ENCODE data around the gene ABLIM2.

Gene ABLIM2

DNA sequence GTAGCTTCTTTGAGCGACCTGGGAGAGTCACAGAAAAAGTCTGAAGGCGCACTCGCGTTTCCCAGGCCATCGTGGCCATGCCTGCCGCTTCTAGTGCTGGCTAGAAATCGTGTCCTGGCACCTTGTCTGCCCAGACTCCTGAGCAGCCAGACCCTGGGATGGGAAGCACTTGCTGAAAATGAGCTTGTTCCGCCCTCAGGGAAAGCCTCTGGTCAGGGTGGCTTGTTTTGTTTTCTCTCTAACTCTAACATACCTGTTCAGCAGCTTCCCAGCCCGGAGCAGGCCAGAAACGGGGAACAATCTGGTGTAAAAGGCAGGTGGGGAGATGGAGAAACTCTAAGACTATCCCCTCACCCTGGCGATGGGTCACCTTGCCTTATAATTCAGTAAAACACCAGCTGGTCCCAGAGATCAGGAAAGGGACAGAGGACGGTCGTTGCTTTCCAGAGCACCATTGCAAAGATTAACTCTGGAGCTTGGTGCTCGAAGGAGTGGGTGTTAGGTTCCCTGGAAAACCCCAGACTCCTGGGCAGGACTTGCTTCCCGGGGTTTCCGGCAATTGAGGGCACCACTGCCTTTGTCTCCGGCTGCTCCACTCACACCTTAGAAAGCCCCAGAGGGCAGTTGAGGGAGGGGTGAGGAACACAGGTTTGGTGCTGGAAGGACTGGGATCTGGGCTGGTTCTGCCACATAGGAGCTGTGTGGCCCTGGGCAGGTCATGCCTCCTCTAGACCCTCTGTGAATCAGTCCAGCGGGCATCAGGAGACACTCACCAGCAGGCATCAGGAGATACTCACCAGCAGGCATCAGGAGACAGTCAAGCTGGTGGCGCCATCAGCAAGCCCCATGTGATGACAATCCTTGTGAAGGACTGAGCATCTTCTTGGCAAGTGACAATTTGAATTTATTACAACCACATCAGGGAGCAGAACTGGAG is 36.0 kb upstream of the ABLIM2 start:
- in situ Hi-C loops (cut with MboI; ENCODE audit: low sequenced_read_pairs): no loop called here

DNA sequence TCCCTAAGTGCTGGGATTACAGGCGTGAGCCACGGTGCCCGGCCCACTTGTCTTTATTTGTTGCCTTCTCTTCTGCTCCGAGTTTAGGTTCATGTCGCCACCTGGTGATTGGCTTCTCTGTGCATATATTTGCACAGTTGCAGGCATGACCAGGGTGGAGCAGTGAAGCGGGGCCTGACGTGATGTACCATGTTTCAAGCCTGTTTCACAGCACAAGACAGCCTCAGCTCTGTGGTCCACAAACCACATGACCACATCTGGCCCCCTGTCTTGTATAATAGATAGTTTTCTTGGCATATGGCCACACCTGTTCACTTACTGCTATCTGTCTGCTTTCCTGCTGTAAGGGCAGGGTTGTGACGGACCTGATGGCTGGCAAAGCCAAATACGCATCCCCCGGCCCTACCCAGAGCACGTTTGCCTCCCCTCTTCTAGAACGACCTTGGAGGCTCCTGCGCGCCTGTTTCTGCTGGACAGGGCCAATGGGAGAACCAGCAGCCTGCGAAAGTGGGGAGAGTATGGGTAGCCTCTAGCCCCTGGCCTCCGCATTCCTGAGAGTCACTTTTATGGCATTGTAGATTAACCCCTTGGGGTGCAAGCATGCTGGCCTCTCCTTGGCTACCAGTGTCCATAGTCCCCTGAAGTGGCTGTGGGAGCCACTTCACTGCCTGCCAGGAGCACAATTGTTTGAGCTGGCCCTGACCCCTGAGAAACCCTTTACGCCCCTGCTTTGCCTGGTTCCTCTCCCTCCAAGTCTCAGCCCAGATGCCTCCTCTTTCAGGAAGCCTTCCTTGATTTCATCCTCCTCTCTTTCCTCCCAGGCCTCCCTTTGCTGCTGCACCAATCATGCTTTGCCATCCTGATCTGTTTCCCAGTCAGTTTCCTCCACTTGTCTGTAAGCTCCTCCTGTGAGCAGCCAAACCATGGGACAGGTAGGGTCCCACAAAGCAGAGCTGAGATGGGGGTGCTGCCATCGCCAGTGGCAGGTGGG is 34.4 kb upstream of the ABLIM2 start:
- in situ Hi-C loops (cut with MboI; ENCODE audit: low sequenced_read_pairs): no loop called here

DNA sequence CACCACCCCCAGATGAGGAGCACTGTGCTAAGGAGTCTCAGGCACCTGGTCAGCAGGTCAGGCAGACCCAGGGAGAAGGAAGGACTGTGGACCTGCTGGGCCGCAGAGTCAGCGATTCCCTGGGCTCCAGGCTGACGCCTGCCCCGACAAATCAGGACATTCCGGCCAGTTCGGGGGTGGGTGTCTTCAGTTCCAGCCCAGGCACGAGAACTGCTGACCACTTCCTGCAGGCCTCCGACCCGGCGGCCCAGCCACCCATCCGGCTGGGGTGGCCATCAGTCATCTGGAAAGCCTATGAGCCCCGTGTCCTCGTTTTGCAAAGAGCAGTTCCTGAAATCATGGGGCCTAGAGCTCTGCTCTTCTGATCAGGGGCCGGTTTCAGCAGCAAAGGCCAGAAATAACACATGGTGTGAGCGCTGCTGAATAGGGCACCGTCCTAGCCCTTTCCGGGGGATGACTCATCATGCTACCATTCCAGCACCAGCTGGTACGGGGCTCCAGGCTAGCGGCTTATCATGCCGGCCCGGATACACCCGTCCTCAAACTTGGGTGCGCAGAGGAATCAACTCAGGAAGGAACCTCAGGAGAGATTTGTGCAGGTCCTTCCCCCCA is 32.6 kb upstream of the ABLIM2 start:
- in situ Hi-C loops (cut with MboI; ENCODE audit: low sequenced_read_pairs): no loop called here

DNA sequence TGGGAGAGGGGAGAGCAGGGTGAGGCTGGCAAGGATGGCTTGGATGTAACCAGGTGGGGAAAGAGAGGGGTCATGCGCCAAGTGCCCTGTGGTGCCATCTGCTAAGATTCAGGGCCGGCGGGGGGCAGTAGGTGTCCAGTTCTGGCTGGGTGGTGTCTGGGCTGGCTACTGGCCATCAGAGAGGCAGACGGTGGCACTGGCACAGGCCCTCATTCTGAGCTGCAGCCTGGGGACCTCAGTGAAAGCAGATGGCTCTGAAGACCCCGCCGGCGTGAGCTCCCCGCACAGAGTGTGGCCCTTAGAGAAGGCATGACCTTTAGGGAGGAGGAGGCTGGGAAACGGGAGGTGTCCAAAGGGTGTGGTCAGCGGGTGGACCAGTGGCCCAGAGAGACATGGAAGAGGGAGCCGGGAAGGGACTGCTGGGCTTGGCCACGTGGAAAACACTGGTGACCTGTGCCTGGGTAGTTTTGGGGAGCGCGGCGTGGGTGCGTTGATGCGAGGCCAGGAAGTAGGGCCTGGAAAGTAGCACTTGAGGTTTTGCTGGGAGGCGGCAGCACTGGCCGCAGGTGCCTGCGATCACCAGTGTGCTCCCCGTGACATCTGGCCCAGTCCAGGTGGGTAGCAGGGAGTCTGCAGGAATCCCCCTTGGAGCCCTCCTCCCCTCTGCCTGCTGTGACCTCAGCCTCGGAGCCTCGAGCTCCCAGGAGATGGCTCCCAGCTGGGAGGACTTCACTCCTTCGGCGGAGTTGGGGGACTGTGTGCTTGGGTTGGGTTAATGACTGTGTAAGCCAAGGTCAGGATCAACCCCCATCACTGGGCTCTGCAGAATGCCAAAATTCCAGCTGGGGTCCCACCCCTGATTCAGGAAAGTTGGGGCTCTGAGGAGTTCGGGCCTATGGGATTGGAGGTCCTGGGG is 31.2 kb upstream of the ABLIM2 start:
- in situ Hi-C loops (cut with MboI; ENCODE audit: low sequenced_read_pairs): no loop called here

DNA sequence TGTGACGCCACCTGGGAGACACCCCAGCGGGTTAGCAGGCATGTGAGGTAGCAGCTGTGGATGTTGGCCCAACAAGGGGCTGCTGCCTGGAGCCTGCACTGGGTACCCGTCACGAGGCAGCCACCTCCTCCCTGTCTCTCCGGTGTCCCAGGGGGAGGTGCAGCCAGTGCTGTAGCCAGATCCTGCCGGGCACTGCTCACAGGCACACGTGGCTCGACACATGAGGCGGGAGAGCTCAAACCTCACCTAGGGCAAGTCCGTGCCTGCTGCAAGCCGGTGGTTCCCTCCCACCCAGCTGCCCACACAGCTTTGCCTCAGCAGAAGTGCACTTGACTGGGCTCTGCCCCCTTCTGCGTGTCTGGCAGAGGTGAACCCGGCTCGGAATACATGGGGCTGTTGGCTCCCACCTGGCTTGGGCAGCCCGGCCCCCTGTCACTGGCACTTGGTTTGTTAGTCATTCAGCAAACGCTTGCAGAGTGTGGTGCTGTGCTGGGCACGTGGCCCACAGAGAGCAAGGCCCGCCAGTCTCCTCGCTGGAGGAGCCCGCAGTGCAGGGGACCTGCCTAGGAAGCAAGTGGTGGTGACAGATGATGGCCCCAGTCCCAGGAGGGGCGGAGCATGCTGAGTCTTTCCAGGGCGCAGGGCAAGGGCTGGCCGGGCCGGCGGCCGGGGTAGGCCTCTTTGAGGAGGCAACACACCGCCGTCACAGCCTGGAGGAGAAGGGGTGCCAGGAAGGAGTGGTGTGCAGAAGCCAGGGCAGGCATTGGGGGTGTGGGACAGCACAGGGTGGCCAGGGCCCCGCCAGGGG is 30.3 kb upstream of the ABLIM2 start:
- in situ Hi-C loops (cut with MboI; ENCODE audit: low sequenced_read_pairs): no loop called here

DNA sequence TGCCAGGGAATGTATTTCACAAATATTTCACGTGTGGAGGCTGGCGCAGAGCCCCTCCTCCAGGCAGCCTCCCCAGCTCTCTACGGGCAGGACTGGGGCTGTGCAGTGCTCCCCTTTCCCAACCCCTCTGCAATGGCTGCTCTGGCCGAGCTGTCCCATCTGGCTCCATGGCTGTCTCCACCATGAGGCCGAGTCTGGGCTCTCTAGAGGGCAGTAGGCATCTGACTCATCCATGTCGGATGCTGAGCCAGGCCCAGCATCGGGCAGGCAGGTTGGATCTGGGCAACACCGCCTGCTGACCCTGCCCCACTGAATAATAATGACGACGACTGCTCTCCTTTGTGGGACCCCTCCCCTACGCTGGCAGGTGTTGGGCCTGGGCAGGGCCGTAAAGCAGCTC is 29.5 kb upstream of the ABLIM2 start:
- in situ Hi-C loops (cut with MboI; ENCODE audit: low sequenced_read_pairs): no loop called here

DNA sequence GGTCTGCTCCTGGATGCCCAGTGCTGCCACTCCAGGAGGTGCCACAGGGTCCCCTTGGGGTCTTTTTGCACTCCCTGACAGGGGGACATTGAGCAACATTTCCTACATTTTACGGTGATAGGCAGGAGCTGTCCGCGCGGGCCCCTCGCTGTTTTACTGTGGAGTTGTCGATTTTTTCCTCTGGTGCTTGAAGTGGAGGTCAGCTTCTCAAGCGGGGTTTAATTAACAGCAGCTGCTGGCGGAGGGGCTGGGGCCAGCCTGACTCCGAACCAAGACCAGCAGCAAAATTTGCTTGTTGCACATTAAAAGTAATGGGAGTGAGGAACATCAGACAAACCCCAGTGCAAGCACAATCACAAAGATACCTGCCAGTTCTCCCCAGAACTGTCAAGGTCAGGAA is 27.3 kb upstream of the ABLIM2 start:
- in situ Hi-C loops (cut with MboI; ENCODE audit: low sequenced_read_pairs): no loop called here

DNA sequence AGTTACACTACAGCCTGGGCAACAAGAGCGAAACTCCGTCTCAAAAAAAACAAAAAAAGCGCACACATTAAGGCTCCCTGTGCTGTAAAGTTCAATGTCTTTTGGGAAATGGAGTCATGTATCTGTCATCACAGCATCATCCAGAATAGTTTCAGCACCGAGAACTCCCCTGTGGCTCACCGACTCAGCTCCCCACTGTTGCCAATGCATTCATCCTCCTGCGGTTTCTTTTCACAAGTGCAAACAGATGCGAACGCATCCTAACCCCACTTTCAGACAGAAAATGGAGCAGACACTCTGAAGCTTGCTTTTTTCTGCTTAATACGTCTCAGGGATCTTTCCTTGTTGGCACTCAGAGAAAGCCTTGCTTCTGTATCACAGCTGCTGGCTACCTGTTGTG is 26.7 kb upstream of the ABLIM2 start:
- in situ Hi-C loops (cut with MboI; ENCODE audit: low sequenced_read_pairs): no loop called here

DNA sequence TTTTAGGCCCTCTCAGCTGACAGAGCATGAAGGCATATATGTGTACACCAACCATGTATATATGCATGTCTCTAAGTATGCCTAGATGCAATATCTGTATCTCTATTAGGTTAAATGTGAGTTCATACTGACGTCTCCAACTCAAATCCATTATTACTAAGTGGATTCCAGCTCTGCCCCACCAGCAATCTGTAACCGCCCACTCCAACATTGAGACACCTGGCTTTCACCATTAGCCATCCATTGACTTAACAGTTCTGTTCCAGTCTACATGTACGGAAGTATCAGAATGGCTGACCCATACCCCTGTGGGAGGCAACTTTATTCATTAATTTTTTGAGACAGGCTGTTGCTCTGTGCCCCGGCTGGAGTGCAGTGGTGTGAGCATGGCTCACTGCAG is 25.4 kb upstream of the ABLIM2 start:
- in situ Hi-C loops (cut with MboI; ENCODE audit: low sequenced_read_pairs): no loop called here

DNA sequence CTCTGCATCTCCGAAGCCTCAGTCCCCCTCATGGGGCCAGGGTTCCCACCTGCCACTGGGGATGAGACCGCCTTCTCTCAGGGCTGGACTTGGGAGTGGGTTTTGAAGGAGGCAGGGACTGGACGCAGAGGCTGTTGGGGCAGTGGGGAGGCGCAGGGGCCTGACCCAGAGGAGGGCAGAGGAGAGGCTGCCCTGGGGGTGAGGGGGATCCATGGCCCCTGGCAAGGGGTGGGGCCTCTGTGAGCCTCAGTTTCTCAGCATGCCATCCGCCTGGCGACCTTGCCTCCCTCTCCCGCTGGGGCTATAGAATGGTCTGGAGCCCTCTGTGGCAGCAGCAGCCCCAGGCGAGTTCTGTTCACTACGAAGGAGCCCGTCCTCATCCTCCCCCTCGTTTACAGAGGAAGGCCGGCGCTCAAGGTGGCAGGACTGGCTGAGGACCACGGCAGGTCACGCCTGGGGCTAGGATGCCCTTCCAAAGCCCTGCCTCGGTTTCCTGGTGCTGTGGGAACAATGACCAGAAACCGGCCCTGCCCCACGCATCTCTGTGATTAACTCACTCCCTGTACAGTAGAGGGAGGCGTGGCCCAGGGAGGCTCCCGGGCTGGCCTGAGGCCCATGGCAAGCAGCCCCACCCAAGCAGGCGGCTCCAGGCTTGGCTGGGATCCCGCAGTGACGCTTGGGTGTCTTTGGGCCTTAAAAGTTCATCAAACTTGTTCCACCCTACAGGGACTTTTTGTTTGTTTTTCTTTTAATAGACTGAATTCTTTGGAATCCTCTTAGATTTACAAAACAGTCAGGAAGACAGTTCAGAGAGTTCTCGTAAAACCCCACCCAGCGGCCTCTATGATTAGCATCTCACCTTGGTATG is 24.5 kb upstream of the ABLIM2 start:
- in situ Hi-C loops (cut with MboI; ENCODE audit: low sequenced_read_pairs): no loop called here

DNA sequence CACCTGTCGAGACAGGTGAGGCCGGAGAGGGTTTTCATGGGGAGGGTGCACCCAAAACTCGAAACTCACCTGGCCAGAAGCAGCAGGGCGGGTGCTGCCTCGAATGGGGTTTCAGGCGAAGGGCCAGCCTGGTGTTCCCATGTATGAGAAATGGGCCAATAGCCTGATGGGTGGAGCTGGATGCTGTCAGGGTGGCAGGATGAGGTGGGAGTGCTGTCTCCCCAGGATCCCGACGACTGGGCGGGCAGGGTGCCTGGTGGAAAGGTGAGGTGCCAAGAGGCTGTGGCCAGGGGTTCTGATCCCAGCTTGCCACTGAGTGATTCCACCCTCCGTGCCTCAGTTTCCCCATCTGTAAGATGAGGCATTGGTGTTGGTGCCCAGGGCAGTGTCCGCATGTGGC is 23.7 kb upstream of the ABLIM2 start:
- in situ Hi-C loops (cut with MboI; ENCODE audit: low sequenced_read_pairs): no loop called here

DNA sequence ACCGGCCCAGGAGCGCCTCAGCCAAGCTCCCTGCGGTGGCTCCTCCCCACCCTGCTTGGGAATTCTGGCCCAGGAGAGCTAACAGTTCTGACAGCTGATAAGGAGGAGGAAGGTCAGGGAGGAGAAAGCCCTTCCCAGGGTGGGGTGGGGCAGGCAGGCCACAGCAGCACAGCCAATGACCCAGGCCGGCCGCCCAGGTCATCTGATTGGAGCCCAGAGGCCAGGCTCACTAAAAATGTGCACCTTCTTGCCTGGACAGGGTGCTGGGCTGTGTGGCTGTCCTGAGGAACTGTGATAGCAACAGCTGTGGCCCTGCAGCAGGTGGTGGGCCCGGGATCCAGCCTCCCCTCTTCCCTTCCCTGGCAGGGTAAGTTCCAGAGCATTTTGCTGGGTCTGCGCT is 23.2 kb upstream of the ABLIM2 start:
- in situ Hi-C loops (cut with MboI; ENCODE audit: low sequenced_read_pairs): no loop called here

DNA sequence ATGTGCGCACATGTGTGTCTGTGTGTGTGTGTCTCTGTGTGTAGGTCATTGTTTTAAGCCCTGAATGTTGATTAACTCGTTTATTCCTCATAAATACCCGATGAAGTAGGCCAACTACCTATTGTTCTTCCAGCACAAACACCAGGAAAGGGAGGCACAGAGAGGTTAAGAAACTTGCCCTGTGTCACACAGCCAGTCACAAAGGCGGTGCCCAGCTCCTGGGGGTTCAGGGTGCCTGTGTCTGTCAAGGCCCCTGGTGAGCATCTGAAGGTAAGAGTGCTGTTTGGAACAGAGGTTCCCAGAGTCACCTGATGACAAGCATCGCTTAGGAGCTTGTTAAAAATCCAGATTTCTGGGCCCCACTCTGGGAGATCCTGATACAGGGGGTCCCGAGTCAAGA is 22.5 kb upstream of the ABLIM2 start:
- in situ Hi-C loops (cut with MboI; ENCODE audit: low sequenced_read_pairs): no loop called here

DNA sequence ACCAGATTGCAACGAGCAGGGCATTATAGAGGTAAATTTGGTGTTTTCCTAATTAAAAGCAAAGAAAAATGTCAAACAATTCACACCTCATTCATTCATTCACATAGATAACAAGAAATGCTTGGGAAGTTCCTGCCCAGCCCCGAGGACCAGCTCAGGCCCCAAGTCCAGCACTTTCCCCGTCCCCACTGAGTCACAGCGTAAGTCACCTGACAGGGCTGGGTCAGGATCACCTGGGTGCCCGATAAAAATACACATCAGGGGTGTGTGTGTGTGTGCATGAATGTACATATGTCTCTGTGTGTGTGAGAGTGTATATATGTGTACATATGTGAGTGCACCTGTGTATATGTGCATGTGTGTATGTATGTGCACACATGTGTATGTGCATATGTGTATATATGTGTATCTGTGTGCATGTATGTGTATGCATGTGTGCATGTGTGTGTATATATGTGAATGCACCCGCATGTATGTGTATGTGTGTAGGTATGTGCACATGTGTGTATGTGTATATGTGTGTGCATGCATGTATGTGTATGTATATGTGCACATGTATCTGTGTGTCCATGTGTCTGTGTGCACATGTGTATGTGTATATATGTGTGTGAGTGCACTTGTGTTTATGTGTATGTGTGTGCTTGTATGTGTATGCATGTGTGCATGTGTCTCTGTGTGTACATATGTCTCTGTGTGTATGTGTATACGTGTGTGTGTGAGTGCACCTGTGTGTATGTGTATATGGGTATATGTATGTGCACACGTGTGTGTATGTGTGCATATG is 21.9 kb upstream of the ABLIM2 start:
- in situ Hi-C loops (cut with MboI; ENCODE audit: low sequenced_read_pairs): no loop called here

DNA sequence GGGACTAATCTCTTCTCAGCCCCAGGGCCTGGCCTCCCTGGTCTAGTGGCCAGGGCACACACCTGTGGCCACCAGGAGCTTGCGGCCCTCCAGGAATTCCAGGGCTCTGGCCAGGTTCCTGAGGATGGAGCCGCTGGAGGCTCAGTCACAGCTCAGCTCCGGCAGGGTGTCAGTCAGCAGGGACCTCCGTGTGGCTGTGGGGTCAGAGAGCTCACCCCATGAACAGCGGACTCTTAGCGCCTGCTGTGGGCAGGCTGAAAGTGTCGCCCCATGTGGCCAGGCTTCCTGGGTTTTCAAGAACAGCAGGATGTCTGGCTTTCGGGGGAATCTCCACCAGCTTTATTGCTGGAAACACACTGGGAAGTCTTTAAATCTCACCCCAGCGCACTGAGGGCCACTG is 21.2 kb upstream of the ABLIM2 start:
- in situ Hi-C loops (cut with MboI; ENCODE audit: low sequenced_read_pairs): no loop called here

DNA sequence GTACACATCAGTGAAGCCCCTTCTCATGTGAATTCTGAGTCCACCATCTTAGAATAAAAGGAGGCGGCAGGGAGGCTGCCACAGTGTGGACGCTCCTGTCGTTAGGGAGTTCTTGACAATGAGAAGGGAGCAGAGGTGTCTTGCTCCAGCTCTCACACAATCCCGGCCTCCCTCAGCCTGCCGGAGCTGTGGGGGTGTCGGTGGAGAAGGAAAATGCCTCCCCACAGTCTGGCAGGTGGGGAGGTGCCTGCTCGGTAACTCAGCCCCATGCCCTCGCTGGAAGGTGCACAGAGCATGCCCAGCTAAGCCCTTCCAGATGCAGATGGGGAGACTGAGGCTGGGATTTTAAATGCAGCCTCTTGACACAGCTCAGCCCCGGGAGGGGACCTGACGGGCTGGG is 20.5 kb upstream of the ABLIM2 start:
- in situ Hi-C loops (cut with MboI; ENCODE audit: low sequenced_read_pairs): no loop called here

DNA sequence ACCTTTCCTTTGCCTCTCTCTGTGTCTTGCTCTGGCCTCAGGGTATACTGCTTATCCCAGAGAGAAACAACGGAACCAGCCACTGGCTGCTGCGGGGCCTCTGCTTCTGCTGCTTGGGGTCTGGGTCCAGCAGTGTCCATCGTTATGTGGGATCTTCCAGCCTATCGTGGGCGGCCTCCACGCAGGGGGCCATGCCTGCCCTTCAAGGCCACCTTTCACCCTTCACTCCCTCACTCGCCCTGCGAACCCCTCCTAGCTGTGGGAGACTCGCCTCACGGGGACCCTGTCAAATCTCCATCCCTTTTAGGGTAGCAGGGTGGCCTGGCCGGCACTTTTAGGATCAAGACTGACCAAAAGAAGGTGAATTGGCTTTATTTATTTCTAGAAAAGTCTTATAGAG is 19.3 kb upstream of the ABLIM2 start:
- in situ Hi-C loops (cut with MboI; ENCODE audit: low sequenced_read_pairs): no loop called here

DNA sequence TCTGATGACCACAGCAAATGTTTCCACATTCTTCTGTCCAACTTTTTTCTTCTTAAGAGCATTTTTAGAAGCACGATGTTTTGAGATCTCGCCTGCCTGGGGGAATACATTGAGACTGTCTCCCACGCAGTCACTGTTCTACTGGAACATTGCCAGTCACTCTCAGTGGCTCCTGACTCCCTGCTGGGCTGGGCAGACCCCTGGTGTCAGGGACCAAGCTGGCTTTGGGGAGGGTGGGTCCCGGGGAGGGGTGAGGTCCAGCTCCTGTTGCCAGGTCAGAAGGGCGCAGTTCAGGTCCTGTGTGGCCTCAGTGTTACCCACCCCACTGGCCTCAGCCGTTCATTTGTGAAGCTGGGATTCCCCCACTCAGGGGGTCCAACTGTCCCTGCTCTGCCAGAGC is 18.9 kb upstream of the ABLIM2 start:
- in situ Hi-C loops (cut with MboI; ENCODE audit: low sequenced_read_pairs): no loop called here

All from HL-60/S4 treated with phorbol 12-myristate 13-acetate at 8.2 ng/mL for 4 days and 3 days (cell line).